Activated CD4-positive, alpha-beta T cell treated with anti-CD3 and anti-CD28 coated beads for 4 hours (primary cell): Measurements from ENCODE around the gene GALNT9.

ENCODE experiments used
- DNase-seq, 2 donors: peaks; one replicate each; pipeline ENCODE4 v3.0.0-alpha.2; 2020

The GALNT9 gene

GRCh38 chr12:132166093-132166492 is 163.3 kb downstream of the GALNT9 start:
- DNase-seq = no peak

- DNase-seq = no peak
These were observed 163.8 kb downstream of the GALNT9 start for GRCh38 chr12:132165584-132165983.

- no peak for DNase-seq
These were observed 165.0 kb downstream of the GALNT9 start for GRCh38 chr12:132164426-132164825.

GRCh38 chr12:132163911-132164288 is 165.5 kb downstream of the GALNT9 start:
- DNase-seq = no peak

GRCh38 chr12:132163041-132163910 is 166.1 kb downstream of the GALNT9 start:
- no peak for DNase-seq

GRCh38 chr12:132162508-132163031 is 166.8 kb downstream of the GALNT9 start:
- DNase-seq = no peak

- no peak for DNase-seq
These were observed 167.4 kb downstream of the GALNT9 start for GRCh38 chr12:132161796-132162507.

- no peak for DNase-seq
These were observed 168.2 kb downstream of the GALNT9 start for GRCh38 chr12:132161036-132161781.

- DNase-seq = no peak
These were observed 168.8 kb downstream of the GALNT9 start for GRCh38 chr12:132160601-132161035.

- no peak for DNase-seq
These were observed 169.4 kb downstream of the GALNT9 start for GRCh38 chr12:132160016-132160415.

- no peak for DNase-seq
These were observed 169.8 kb downstream of the GALNT9 start for GRCh38 chr12:132159555-132160003.

- no peak for DNase-seq
These were observed 170.5 kb downstream of the GALNT9 start for GRCh38 chr12:132158677-132159554.

GRCh38 chr12:132157733-132158409 is 171.5 kb downstream of the GALNT9 start:
- DNase-seq = no peak

GRCh38 chr12:132156573-132157325 is 172.6 kb downstream of the GALNT9 start:
- DNase-seq = no peak

GRCh38 chr12:132155771-132156572 is 173.4 kb downstream of the GALNT9 start:
- DNase-seq = no peak

- no peak for DNase-seq
These were observed 174.2 kb downstream of the GALNT9 start for GRCh38 chr12:132154941-132155770.

GRCh38 chr12:132154341-132154761 is 175.0 kb downstream of the GALNT9 start:
- no peak for DNase-seq

- peak; percentile 61 to 67 for DNase-seq
These were observed 175.7 kb downstream of the GALNT9 start for GRCh38 chr12:132153501-132154340.
